Adrenal gland (tissue), 5 donors: ENCODE results near the gene RUSC2.

ENCODE experiments used
- CTCF ChIP-seq, 6 experiments: fragments of 450-650 bp in 4 of 6; fragments of 200-600 bp in 2 of 6; sonication (generic) in 1 of 6; IDR thresholded peaks; 1 replicate in 5 of 6; 2 replicates in 1 of 6; pipeline versions ENCODE4 v1.5.1 to v1.8.0; 2016 to 2021; ENCODE audit warnings: antibody characterized with exemption in 6 of 6, mild to moderate bottlenecking in 2 of 6, moderate library complexity in 1 of 6
- POLR2A ChIP-seq, 2 donors: fragments of 450-650 bp; IDR thresholded peaks; one replicate each; pipeline ENCODE4 v1.6.1; 2017; ENCODE audit warnings: antibody characterized with exemption in 2 of 2, mild to moderate bottlenecking in 2 of 2, moderate library complexity in 1 of 2
- donor health status: DM: no; HTN: no; CAD: no.

GRCh38 chr9:35452481-35452880 lies 37.4 kb upstream of the RUSC2 start:
- no peak for TF ChIP-seq CTCF (IDR thresholded peaks at IDR 0.05)
- TF ChIP-seq POLR2A (IDR thresholded peaks at IDR 0.05) = no peak
